ENCODE results near the gene TNNI2.
"Not testable (repeated sequence)": the region's sequence is repeated elsewhere in the genome, so short reads cannot be mapped to it uniquely, and the experiment has no call there.

Gene TNNI2

DNA sequence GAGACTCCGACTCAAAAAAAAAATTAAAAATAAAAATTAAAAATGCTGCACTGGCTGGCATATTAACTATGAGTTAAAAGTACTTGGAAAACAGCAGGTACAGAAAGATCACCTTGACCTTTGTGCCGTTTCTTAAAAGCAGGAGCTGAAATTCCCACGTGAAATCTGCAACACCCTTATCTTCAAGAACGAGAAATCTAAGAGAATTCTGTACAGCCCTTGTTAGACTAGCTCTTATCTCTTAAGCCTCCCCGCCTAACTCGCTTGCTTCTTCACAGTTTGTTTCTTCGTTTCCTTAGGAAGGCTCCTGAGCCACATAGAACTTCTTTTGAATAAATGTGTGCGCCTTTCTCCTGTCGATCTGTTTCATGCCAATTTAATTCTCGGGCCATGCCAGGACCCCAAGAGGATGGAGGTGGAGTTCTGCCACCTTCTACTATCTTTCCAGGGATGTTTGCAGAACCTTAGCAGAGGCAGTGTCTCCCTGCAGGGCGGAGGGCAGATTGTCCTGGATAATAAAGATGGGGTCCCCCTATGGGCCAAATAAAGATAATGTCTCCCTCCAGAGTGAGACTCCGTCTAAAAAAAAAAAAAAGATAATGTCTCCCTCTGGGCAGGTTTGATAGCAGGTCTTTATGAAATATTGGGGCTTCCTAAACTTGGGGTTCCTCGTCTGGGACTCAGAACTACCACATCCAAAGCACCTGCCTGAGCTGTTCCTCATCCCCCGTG lies 31.4 kb upstream of the TNNI2 start:
- no peak overlapping the region for H3K4me3 ChIP-seq (ENCODE audit: severe bottlenecking)
- DNase-seq (ENCODE audit: low spot score) (no peak), ATAC-seq (ENCODE audit: low read depth) (no peak)
- H3K27me3 ChIP-seq (ENCODE audit: insufficient read depth, poor library complexity, severe bottlenecking) = no peaks in the 10 kb centered on the region
- H3K4me1 ChIP-seq (ENCODE audit: insufficient read depth, poor library complexity, severe bottlenecking) = no peaks in the 10 kb centered on the region
- H3K9me3 ChIP-seq (ENCODE audit: severe bottlenecking) = no peaks in the 10 kb centered on the region
- TF ChIP-seq, protein P1, sequence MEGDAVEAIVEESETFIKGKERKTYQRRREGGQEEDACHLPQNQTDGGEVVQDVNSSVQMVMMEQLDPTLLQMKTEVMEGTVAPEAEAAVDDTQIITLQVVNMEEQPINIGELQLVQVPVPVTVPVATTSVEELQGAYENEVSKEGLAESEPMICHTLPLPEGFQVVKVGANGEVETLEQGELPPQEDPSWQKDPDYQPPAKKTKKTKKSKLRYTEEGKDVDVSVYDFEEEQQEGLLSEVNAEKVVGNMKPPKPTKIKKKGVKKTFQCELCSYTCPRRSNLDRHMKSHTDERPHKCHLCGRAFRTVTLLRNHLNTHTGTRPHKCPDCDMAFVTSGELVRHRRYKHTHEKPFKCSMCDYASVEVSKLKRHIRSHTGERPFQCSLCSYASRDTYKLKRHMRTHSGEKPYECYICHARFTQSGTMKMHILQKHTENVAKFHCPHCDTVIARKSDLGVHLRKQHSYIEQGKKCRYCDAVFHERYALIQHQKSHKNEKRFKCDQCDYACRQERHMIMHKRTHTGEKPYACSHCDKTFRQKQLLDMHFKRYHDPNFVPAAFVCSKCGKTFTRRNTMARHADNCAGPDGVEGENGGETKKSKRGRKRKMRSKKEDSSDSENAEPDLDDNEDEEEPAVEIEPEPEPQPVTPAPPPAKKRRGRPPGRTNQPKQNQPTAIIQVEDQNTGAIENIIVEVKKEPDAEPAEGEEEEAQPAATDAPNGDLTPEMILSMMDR (IDR thresholded peaks at IDR 0.05; ENCODE audit: poor library complexity, severe bottlenecking) = no peak
- H3K36me3 ChIP-seq (ENCODE audit: low read depth) = no peaks in the 10 kb centered on the region
- H3K27ac ChIP-seq (ENCODE audit: poor library complexity, severe bottlenecking) = no peak overlapping the region

- DNase-seq (ENCODE audit: low spot score) (no peak), ATAC-seq (ENCODE audit: low read depth) (no peak)
- Histone ChIP-seq H3K27ac (ENCODE audit: poor library complexity, severe bottlenecking) (no peak overlapping the region), H3K9me3 (ENCODE audit: severe bottlenecking) (no peaks in the 10 kb centered on the region), H3K36me3 (ENCODE audit: low read depth) (no peaks in the 10 kb centered on the region), H3K4me3 (ENCODE audit: severe bottlenecking) (no peak overlapping the region), H3K4me1 (ENCODE audit: insufficient read depth, poor library complexity, severe bottlenecking) (no peaks in the 10 kb centered on the region), H3K27me3 (ENCODE audit: insufficient read depth, poor library complexity, severe bottlenecking) (no peaks in the 10 kb centered on the region)
- TF ChIP-seq, protein P1 (IDR thresholded peaks at IDR 0.05; ENCODE audit: poor library complexity, severe bottlenecking) = no peak
These were observed 28.0 kb upstream of the TNNI2 start for GRCh38 chr11:1810761-1811160.

DNA sequence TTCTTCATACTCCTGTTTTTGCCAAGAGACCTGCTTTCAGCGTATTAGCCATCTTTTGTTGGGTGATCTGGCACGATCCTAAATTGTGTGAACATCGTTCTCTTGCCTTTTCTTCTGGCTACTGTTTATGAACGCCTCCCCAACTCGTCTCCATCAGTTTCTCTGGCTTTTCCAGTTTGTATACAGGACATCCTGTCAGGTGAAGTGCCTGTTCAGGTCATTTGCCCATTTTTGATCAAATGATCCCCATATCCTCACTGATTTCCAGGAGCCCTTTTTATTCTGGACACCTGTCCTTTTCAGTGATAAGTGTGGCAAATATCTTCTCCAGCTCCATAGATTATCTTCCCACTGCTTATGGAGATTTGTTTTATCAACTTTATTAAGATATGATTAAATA lies 26.5 kb upstream of the TNNI2 start:
- Histone ChIP-seq H3K9me3 (ENCODE audit: severe bottlenecking) (no peaks in the 10 kb centered on the region), H3K36me3 (ENCODE audit: low read depth) (no peaks in the 10 kb centered on the region), H3K4me1 (ENCODE audit: insufficient read depth, poor library complexity, severe bottlenecking) (no peaks in the 10 kb centered on the region), H3K27ac (ENCODE audit: poor library complexity, severe bottlenecking) (no peak overlapping the region), H3K4me3 (ENCODE audit: severe bottlenecking) (no peak overlapping the region), H3K27me3 (ENCODE audit: insufficient read depth, poor library complexity, severe bottlenecking) (no peaks in the 10 kb centered on the region)
- ATAC-seq (ENCODE audit: low read depth) = no peak
- no peak for DNase-seq (ENCODE audit: low spot score)
- TF ChIP-seq, protein P1 (IDR thresholded peaks at IDR 0.05; ENCODE audit: poor library complexity, severe bottlenecking) = no peak

DNA sequence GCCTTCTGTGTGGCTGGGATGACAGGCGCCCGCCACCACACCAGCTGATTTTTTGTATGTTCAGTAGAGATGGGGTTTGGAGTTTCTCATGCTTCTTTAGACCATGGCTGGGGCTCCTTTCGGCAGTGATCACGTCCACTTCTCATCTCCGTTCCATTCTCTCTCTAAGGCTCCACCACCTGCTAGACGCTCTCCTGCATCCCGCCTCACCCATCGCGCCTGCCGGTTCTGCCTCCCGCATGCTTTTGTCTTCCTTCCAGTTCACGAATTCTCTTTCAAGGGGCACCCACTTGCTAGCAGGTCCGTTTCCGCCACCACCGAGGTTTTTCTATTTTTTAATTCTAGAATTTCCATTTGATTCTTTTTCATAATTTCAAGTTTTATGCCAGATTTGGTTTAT lies 26.0 kb upstream of the TNNI2 start:
- ATAC-seq (ENCODE audit: low read depth) (no peak), DNase-seq (ENCODE audit: low spot score) (no peak)
- H3K4me1 ChIP-seq (ENCODE audit: insufficient read depth, poor library complexity, severe bottlenecking) = no peaks in the 10 kb centered on the region
- TF ChIP-seq, protein P1 (IDR thresholded peaks at IDR 0.05; ENCODE audit: poor library complexity, severe bottlenecking) = no peak
- H3K27me3 ChIP-seq (ENCODE audit: insufficient read depth, poor library complexity, severe bottlenecking) = no peaks in the 10 kb centered on the region
- no peak overlapping the region for H3K4me3 ChIP-seq (ENCODE audit: severe bottlenecking)
- no peaks in the 10 kb centered on the region for H3K9me3 ChIP-seq (ENCODE audit: severe bottlenecking)
- H3K36me3 ChIP-seq (ENCODE audit: low read depth) = no peaks in the 10 kb centered on the region
- H3K27ac ChIP-seq (ENCODE audit: poor library complexity, severe bottlenecking) = no peak overlapping the region

- not testable (repeated sequence) for H3K4me1 ChIP-seq (ENCODE audit: insufficient read depth, poor library complexity, severe bottlenecking); H3K36me3 ChIP-seq (ENCODE audit: low read depth); H3K9me3 ChIP-seq (ENCODE audit: severe bottlenecking); ATAC-seq (ENCODE audit: low read depth); H3K27me3 ChIP-seq (ENCODE audit: insufficient read depth, poor library complexity, severe bottlenecking); H3K27ac ChIP-seq (ENCODE audit: poor library complexity, severe bottlenecking); H3K4me3 ChIP-seq (ENCODE audit: severe bottlenecking); DNase-seq (ENCODE audit: low spot score)
These were observed 25.4 kb upstream of the TNNI2 start for GRCh38 chr11:1813356-1813755.

Measured in RWPE2 (cell line).